Central memory CD8-positive, alpha-beta T cell (primary cell): ENCODE measurements around the gene SKOR2.
"Not testable (repeated sequence)": the region's sequence is repeated elsewhere in the genome, so short reads cannot be mapped to it uniquely, and the experiment has no call there.

Source experiments
- ATAC-seq: fragments of 150-1000 bp; cut with Tn5 transposase; replicated peaks from 2 replicates; pipeline ENCODE4 v1.10.0; 2022; ENCODE audit warnings: mild to moderate bottlenecking, moderate FRiP score, moderate number of reproducible peaks; ENCODE audit not compliant: poor library complexity, severe bottlenecking; ENCODE audit errors: extremely low read depth
- DNase-seq, 2 donors: peaks; one replicate each; pipeline ENCODE4 v3.0.0; 2021; ENCODE audit warnings: low spot score in 2 of 2
- H3K27ac Mint-ChIP-seq: one replicate; pipeline ENCODE4 v1.8.0; 2022; ENCODE audit warnings: low read depth, mild to moderate bottlenecking, moderate library complexity, mixed read lengths
- H3K27me3 Mint-ChIP-seq: one replicate; pipeline ENCODE4 v1.8.0; 2022; ENCODE audit warnings: mixed read lengths
- H3K36me3 Mint-ChIP-seq: one replicate; pipeline ENCODE4 v1.8.0; 2022; ENCODE audit warnings: mild to moderate bottlenecking, moderate library complexity, mixed read lengths; ENCODE audit not compliant: insufficient read depth
- H3K4me1 Mint-ChIP-seq: one replicate; pipeline ENCODE4 v1.8.0; 2022; ENCODE audit warnings: mixed read lengths
- H3K4me3 Mint-ChIP-seq: one replicate; pipeline ENCODE4 v1.8.0; 2022; ENCODE audit warnings: mild to moderate bottlenecking, moderate library complexity, mixed read lengths
- H3K9me3 Mint-ChIP-seq: one replicate; pipeline ENCODE4 v1.8.0; 2022; ENCODE audit warnings: mixed read lengths

Gene SKOR2

GRCh38 chr18:47204908-47205522 is 46.4 kb downstream of the SKOR2 start:
- Mint-ChIP-seq H3K4me1 (no peaks in the 10 kb centered on the region), H3K4me3 (no peak overlapping the region), H3K9me3 (no peaks in the 10 kb centered on the region), H3K27me3 (peaks cover 39% of the 10 kb centered on the region), H3K36me3 (no peaks in the 10 kb centered on the region), H3K27ac (no peak overlapping the region)
- ATAC-seq (no peak), DNase-seq (peak; percentile 17 to 21)

- Mint-ChIP-seq H3K9me3 (no peaks in the 10 kb centered on the region), H3K36me3 (no peaks in the 10 kb centered on the region), H3K4me3 (no peak overlapping the region), H3K27me3 (peaks cover 27% of the 10 kb centered on the region), H3K27ac (no peak overlapping the region), H3K4me1 (no peaks in the 10 kb centered on the region)
- DNase-seq (no peak), ATAC-seq (no peak)
These were observed 47.6 kb downstream of the SKOR2 start for GRCh38 chr18:47203626-47204464.

- H3K27me3 Mint-ChIP-seq: peaks cover 62% of the 10 kb centered on the region
- DNase-seq, ATAC-seq, H3K4me1 Mint-ChIP-seq, H3K9me3 Mint-ChIP-seq, H3K36me3 Mint-ChIP-seq, H3K27ac Mint-ChIP-seq, H3K4me3 Mint-ChIP-seq: not testable (repeated sequence)
These were observed 55.5 kb downstream of the SKOR2 start for GRCh38 chr18:47195961-47196360.

- no peak overlapping the region for H3K27ac Mint-ChIP-seq
- H3K4me3 Mint-ChIP-seq: no peak overlapping the region
- peaks cover 55% of the 10 kb centered on the region for H3K27me3 Mint-ChIP-seq
- no peak for DNase-seq
- no peaks in the 10 kb centered on the region for H3K36me3 Mint-ChIP-seq
- no peaks in the 10 kb centered on the region for H3K9me3 Mint-ChIP-seq
- no peaks in the 10 kb centered on the region for H3K4me1 Mint-ChIP-seq
- ATAC-seq: no peak
These were observed 59.5 kb downstream of the SKOR2 start for GRCh38 chr18:47191961-47192360.

- H3K27ac Mint-ChIP-seq: no peak overlapping the region
- peaks cover 43% of the 10 kb centered on the region for H3K27me3 Mint-ChIP-seq
- DNase-seq (no peak), ATAC-seq (no peak)
- H3K9me3 Mint-ChIP-seq: peaks cover 8% of the 10 kb centered on the region
- no peaks in the 10 kb centered on the region for H3K36me3 Mint-ChIP-seq
- no peaks in the 10 kb centered on the region for H3K4me1 Mint-ChIP-seq
- no peak overlapping the region for H3K4me3 Mint-ChIP-seq
These were observed 63.7 kb downstream of the SKOR2 start for GRCh38 chr18:47187721-47188120.

- H3K27me3 Mint-ChIP-seq: peaks cover 59% of the 10 kb centered on the region
- no peak for DNase-seq
These were observed 66.9 kb downstream of the SKOR2 start for GRCh38 chr18:47184419-47185050.

GRCh38 chr18:47182156-47182555 is 69.3 kb downstream of the SKOR2 start:
- ATAC-seq, H3K36me3 Mint-ChIP-seq, H3K27ac Mint-ChIP-seq, H3K4me3 Mint-ChIP-seq, H3K4me1 Mint-ChIP-seq, DNase-seq, H3K9me3 Mint-ChIP-seq: not testable (repeated sequence)
- peaks cover 50% of the 10 kb centered on the region for H3K27me3 Mint-ChIP-seq

More at GRCh38 chr18:47184419-47185050, 66.9 kb downstream of the SKOR2 start:
- no peaks in the 10 kb centered on the region for H3K36me3 Mint-ChIP-seq
- no peak overlapping the region for H3K27ac Mint-ChIP-seq
- peaks cover 8% of the 10 kb centered on the region for H3K9me3 Mint-ChIP-seq
- H3K4me3 Mint-ChIP-seq: no peak overlapping the region
- no peak for ATAC-seq
- H3K4me1 Mint-ChIP-seq: no peaks in the 10 kb centered on the region

GRCh38 chr18:47180765-47181164 is 70.7 kb downstream of the SKOR2 start:
- Mint-ChIP-seq H3K27ac (no peak overlapping the region), H3K4me1 (no peaks in the 10 kb centered on the region), H3K4me3 (no peak overlapping the region), H3K36me3 (peaks cover 3% of the 10 kb centered on the region), H3K9me3 (peaks cover 8% of the 10 kb centered on the region), H3K27me3 (peaks cover 39% of the 10 kb centered on the region)
- DNase-seq (no peak), ATAC-seq (no peak)

GRCh38 chr18:47179520-47179919 is 71.9 kb downstream of the SKOR2 start:
- H3K9me3 Mint-ChIP-seq: peaks cover 5% of the 10 kb centered on the region

GRCh38 chr18:47175898-47176575 is 75.4 kb downstream of the SKOR2 start, which contains the start of gene IER3IP1:
Gene IER3IP1 (minus strand): TSS chr18:47176364. CDS start chr18:47176277, 87 bp downstream.
- Mint-ChIP-seq H3K9me3 (no peaks in the 10 kb centered on the region), H3K36me3 (peaks cover 3% of the 10 kb centered on the region), H3K27me3 (peaks cover 8% of the 10 kb centered on the region), H3K4me3 (no peak within 1 kb of the TSS), H3K27ac (no peak within 1 kb of the TSS), H3K4me1 (no peaks in the 10 kb centered on the region)
- ATAC-seq: peak; percentile 87
- peak; percentile 79 to 81 for DNase-seq

More at GRCh38 chr18:47179520-47179919, 71.9 kb downstream of the SKOR2 start:
- peaks cover 35% of the 10 kb centered on the region for H3K27me3 Mint-ChIP-seq
- DNase-seq (no peak), ATAC-seq (no peak)
- no peak overlapping the region for H3K27ac Mint-ChIP-seq
- no peaks in the 10 kb centered on the region for H3K4me1 Mint-ChIP-seq
- H3K4me3 Mint-ChIP-seq: no peak overlapping the region
- peaks cover 3% of the 10 kb centered on the region for H3K36me3 Mint-ChIP-seq

- H3K4me3 Mint-ChIP-seq: no peak overlapping the region
- H3K9me3 Mint-ChIP-seq: no peaks in the 10 kb centered on the region
- H3K27ac Mint-ChIP-seq: no peak overlapping the region
- H3K4me1 Mint-ChIP-seq: no peaks in the 10 kb centered on the region
- ATAC-seq (peak; percentile 9), DNase-seq (no peak)
- H3K27me3 Mint-ChIP-seq: peaks cover 2% of the 10 kb centered on the region
- H3K36me3 Mint-ChIP-seq: peaks cover 3% of the 10 kb centered on the region
These were observed 76.1 kb downstream of the SKOR2 start for GRCh38 chr18:47175283-47175897.

GRCh38 chr18:47174545-47175116 is 76.8 kb downstream of the SKOR2 start:
- peaks cover 3% of the 10 kb centered on the region for H3K36me3 Mint-ChIP-seq
- no peaks in the 10 kb centered on the region for H3K27me3 Mint-ChIP-seq
- H3K9me3 Mint-ChIP-seq: no peaks in the 10 kb centered on the region
- H3K4me3 Mint-ChIP-seq: no peak overlapping the region
- DNase-seq (no peak), ATAC-seq (no peak)
- H3K4me1 Mint-ChIP-seq: peaks cover 6% of the 10 kb centered on the region
- no peak overlapping the region for H3K27ac Mint-ChIP-seq
